Lung microvascular endothelial cell (primary cell): ENCODE results near the gene ALX4. TPM values are rescaled to one million over a fixed set of nuclear protein-coding genes. Genes with fewer than 3 reads are reported as not detected.

Experiments
- DNase-seq, 2 donors: peaks; one replicate each; pipeline versions ENCODE4 v3.0.0 to v3.0.0-alpha.2; 2010; ENCODE audit warnings: low read depth in 2 of 2
- total RNA-seq: library from RNA; depleted of rRNA; stranded (reverse); fragments of >200 nt; gene quantifications from 2 replicates; pipeline ENCODE4 v1.2.1, GENCODE V29; 2014

The ALX4 gene
- total RNA-seq, 1 donor from 2014 or later, result not detected

DNA sequence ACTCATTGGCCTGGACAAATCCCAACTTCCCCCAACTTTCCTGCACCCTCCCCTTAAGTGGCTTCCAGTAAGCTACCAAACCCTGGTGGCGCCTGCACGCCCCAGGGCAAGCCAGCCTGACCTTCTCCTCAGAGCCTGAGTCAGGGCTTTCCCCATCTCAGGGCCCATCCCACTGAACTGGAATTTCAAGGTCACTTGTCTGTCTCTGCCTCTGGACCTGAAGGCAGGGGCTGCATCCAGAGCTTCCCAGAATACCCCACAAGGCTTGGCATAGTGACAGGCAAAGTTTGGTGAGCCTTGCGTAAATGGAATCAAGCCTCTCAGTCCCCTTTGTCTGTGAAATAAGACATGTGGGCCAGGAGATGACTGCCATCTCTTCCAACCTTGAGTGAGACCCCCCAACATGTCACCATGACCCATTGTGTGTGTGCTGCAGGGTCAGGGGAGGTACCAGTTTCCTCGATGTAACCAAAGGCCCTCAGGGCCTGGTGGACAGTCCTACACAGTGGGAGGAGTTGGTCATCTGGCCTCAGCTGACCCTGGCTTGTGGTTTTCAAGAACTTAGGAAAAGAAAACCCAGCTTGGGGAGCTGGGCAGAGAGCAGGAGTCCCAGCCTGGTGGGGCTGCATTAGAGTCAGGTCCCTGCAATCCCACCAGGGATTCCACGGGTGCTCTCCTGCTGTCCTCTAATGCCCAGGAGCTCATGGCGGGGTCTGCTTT lies 8.9 kb downstream of the ALX4 start:
- DNase-seq, result no peak

DNA sequence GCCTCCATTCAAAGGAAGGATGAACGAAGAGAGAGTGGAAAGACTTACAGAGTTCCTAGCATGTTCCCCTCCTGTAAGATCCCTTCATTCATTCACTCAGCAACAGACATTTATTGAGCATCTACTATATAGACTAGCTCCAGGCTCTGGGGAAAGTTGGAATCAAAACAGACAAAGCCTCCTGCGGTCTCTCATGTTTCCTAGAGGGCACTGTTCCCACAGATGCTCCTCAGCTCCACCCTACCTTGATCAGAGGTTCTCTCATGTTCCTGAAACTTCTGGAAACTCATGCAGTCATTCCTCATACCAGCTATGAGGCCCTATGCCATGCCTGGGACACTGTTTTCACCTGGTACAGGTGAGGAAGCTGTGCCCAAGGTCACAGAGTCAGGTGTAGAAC lies 11.1 kb downstream of the ALX4 start:
- DNase-seq, result no peak

DNA sequence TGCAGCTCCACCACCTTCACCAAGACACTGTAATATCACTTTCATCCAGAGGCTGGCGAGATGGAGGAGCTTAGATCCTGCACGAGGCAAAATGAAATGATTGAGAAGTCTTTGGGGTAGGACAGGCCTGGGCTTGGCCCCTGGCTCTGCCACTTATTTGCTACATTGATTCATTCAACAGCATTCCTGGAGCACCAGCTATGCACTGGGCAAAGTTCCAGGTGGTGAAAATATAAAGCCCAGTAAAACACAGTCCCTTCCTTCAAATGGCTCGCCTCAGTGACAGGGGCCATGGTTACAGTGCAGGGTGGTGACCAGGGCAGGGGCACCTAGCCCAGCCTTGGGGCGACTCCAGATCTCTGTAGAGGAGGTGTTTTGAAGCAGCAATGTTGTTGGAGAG lies 19.7 kb downstream of the ALX4 start:
- peak in 1 of 2 donors; percentile 53 for DNase-seq

DNA sequence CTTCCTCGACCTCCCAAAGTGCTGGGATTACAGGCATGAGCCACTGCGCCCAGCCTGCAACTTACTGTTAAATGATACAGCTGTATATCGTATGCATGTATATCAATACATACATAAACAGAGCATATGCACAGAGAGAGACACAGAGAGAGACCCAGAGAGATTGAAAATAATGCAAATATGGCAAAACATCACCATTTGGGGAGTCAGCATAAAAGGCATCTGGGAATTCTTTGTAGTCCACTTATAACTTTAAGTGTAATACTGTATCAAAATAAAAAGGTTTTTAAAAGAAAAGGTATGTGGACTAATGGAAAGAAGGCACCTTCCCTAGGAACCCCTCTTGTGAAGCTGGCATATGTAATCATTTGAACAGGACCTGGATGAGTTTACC lies 21.8 kb downstream of the ALX4 start:
- DNase-seq, result no peak

DNA sequence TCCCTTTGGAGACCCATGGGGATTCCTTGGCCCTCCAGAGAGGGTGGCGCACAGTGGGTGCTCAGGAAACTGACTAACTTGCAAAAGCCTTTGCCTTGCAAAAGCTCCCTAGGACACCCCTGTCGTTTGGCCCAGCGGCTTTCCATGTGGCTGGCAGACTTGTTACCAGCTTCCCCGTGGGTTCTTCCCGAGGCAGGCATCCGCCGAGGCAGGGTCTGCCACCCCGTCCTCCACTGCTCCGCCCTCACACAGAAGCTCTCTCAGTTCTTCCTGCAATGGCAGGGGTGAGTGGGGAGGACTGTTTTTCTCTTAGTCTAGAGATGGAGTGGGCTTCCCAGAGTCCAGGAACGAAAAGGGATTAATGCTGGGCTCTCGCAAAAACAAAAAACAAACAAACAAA lies 23.0 kb downstream of the ALX4 start:
- no peak for DNase-seq

DNA sequence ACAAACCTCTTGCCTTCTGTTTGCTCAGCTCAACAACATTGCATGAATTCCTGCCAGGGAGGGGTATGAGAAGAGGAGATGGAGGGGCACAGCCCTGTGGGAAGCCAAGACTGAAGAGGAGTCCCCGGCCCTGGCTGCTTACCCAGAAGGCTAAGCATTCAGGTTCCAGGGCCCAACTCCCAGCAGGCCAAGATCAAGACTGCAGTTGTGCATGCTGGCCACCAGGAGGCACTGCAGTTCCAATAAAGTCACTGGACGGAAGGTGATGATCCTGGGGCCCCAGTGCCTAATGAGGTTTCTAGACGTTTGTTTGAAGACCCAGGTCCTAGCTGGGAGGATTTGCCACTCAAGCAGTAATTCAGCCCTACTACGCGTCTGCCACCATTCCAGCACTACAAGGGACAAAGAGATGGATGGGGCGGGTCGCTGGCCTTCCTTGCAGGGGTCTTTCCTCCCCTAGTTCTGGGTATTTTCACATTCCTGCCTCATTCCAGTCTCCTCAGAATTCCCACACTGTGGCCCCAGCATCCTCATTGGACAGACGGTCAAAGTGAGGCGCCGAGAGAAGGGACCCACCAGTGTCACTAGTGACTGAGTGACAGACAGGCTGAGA lies 23.6 kb downstream of the ALX4 start:
- peak; percentile 57 to 66 for DNase-seq

DNA sequence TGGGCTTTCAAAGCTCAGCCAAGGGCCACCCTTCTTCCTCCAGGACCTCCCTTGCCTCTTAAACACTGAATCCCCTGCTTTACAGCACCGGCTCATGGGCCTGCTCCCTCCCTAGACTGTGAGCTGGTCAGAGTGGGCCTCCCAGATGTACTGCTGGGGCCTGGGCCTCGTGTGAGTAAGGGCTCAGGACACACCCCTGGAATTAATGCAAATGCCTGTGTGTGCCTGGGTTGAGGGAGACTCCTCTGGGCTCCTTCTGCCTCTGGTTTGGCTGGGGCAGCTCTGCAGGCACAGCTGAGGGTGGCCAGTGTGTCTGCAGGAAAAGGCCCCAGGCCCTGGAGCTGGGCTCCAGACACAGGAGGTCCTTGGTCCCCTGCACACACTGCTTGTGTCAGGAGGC lies 24.2 kb downstream of the ALX4 start:
- DNase-seq, result no peak

DNA sequence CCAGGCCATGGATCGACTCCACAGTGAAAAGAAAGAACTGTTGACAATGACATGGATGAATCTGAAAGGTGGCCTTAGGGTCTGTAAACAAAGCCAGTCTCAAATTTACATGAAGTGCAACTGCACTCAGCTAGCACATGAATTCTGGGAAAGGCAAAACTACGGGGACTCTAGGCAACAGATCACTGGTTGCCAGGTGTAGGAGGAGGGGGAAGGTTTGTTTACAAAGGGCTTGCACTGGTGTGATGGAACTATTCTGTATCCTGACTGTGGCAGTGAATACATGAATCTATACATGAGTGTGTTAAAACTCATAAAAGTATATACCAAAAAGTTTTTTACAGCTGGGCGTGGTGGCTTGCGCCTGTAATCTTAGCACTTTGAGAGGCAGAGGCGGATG lies 27.3 kb downstream of the ALX4 start:
- no peak for DNase-seq

DNA sequence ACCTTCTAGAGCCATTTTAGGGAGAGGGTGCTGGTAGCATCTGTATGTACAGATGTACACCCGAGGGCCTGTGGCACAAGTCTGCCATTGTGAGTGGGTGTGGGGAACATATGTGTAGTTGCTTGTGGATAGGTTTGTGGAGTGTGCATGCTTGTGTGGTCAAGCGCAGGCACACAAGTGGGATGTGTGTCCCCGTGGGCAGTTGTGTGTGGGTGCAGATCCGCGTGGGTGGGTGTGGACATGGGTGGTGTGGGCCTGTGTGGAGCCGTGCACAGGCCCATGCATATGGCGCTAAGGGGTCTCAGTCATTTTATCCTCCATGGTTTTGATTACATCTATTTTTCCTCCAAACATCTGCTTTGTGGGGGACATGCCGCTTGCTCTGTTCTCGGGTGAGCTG lies 28.8 kb downstream of the ALX4 start:
- DNase-seq, result no peak

DNA sequence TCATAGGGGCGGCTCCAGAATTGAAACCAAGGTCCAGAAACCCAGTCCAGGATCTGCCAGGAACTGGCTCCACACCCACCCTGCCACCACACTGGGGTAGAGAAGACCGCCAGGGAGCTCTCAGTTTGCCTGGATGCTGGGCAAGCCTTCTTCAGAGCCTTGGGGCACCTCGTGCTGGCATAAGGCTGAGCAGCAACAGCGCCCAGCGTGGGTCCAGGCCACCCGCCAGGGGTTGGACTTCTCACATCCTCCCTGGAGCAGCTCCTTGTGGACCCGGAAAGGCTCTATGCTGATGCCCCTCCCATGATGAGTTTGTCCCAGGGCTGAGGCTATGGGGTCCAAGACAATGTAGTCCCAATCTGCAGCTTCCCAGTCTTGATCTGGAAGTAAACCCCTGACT lies 29.7 kb downstream of the ALX4 start:
- DNase-seq, result no peak

DNA sequence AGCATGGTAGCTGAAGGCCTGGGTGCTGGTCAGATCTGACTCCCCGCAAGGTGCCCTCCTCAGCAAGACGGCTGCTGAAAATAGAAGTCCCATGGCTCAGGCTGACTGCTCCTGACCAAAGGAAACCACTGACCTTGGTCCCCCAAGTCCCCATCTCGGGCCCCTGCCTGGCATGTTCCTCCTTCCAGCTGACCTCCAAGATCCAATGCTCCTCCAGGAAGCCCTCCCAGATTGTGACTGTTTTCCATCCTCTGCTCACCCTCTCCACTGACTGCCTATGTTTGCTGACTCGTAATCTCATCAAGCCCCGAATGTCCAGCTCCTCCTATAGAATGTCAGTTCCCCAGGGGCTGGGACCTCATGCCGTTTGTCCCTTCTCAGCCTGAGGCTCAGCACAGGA lies 30.5 kb downstream of the ALX4 start:
- no peak for DNase-seq

DNA sequence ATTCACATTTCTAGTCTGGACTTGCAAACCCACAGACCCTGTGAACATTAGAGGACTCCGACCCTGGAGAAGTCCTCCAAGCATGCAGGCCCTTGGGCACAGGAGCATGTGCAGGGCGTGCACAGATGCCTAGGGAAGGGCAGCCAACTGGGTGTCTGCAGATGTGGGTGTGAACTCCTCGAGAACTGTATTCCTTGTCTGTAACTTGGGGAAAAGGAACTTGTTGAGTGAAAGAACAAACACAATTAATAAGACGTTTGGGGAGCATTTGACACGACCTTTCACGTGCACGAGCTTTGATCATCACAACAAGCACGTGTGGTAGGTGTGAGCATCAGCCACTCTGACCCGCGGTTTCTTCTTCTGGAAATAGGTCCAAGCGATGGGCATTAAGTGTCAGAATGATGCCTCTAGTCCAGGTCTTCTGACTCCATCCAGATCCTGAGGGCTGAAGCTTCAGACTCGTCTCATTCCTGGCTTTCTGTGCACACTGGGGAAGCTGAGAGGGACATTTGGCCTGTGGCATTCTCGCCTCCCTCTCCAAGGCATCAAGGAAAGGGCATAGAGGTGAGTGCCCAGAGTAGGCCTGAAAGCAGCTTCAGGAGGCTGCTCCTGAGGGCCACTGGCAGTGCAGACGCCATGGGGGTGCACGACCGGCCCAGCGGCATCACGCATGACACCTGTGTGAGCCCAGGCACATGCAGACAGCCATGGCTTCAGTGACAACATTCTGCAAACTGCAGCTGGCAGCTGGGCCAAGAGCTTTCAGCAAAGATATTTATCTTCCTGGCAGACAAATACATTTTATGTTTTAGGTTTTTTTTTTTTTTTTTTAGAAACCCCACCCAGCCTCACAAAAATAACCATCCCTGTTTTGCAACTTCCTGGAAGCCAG lies 32.5 kb downstream of the ALX4 start:
- no peak for DNase-seq

DNA sequence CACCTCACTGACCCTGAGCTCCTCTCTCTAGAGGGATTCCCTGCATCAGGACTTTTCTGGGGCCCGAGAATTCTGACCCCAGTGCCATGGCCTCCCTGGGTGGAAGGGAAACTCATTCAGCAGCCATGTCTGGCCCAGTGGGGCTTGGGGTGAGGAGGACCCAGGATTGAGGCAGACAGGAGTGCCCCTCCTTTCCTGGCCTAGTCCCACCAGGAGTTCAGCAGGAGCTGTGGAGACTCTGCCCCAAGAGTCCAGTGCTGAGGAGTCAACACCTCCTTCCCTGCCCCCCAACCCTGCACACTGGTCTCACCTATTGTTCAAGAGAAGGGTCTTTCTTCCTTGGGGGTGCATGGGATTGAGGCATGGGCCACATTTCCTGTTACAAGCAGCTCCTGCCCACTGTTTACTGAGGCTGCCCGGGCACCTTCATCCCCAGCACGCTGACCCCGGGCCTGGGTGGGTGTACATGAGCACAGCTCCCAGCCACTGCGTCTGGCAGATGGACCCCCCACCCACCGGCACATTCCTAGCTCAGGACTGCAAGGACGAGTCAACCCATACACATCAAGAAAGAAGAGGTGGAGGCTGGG lies 33.9 kb downstream of the ALX4 start:
- DNase-seq, result no peak

DNA sequence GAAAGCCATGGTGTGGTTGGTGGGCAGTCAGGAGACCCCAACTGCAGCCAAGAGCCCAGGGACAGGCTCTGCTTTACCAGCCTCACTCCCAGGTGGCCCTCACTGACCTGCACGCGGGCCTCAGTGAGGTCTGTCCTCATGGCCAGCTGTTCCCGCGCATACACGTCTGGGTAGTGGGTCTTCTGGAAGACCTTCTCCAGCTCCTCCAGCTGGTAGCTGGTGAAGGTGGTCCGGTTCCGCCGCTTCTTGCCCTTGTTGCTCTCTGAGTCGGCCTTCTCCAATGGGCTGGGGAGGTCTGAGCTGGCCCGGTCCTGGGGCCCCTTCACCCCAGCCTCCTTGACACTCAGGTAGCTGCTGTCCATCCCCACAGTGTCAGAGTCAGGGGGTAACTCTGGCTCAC lies 34.7 kb downstream of the ALX4 start:
- DNase-seq, result no peak

DNA sequence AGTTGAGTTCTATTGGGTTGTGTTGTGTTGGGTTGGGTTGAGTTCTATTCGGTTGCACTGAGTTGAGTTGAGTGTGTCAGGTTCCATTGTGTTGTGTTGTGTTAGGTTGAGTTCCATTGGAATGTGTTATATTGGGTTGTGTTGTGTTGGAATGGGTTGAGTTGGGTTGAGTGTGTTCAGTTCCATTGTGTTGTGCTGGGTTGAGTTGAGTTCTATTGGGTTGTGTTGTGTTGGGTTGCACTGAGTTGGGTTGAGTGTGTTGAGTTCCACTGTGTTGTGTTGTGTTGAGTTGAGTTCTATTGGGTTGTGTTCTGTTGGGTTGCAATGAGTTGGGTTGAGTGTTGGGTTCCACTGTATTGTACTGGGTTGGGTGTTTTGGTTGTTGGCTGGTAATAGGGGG lies 35.5 kb downstream of the ALX4 start:
- no peak for DNase-seq

DNA sequence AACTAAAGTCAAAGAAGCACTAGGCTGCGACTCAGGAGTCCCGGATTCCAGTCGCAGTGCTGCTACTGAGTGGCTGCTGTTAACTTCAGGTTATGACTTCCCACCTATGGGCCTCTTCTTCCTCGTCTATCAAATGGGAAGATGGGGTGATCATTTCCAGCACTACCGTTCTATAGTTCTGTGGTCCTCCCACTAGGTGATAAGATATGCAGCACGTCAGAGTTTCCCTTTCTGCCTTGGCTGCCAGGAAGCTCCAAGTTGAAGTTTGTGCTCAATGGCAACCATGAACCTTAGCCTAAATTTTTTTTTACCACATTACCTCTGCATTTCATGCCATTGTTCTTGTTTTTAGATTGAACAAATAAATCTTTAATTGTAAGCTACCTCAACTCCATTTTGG lies 38.7 kb downstream of the ALX4 start:
- no peak for DNase-seq

DNA sequence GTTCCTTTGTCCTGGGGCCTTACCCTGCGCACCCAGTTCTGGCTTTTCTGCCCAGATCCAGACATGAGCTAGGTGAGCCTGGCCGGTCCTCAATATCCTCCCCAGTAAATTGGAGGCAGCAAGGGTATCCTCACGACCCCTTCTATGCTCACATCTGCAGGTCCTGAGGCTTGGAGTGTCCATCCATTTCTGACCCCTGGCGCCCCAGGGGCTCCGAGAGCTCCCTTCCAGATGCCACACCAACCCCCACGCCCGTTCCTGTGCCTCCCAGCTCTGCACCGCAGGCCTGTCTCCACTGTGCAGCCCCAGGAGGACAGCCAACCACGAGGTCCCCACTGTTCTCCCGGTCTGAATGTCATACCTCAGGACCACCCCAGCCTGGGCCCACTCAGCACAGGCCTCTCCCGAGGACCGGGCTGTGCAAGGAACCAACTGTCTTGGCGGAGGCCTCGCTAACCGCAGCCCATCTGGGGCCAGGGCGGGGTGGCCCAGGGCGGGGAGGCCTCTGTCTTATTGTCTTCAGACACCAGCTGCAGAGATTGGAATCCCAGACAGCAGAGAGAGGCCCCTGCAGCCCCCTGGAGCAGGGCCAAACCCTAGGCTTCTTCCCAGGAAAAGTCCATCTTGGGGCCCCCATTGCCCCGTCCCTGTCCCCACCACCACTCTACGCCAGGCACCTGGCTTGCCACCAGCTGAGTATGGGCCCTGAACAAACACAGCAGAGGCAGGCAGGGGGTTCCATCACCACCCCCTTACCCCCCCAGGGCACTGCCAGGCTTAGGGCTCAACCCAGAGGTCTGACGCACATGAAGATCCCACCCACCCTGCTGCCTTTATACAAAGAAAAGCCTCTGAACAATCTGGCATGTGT lies 39.3 kb downstream of the ALX4 start:
- DNase-seq, result no peak

DNA sequence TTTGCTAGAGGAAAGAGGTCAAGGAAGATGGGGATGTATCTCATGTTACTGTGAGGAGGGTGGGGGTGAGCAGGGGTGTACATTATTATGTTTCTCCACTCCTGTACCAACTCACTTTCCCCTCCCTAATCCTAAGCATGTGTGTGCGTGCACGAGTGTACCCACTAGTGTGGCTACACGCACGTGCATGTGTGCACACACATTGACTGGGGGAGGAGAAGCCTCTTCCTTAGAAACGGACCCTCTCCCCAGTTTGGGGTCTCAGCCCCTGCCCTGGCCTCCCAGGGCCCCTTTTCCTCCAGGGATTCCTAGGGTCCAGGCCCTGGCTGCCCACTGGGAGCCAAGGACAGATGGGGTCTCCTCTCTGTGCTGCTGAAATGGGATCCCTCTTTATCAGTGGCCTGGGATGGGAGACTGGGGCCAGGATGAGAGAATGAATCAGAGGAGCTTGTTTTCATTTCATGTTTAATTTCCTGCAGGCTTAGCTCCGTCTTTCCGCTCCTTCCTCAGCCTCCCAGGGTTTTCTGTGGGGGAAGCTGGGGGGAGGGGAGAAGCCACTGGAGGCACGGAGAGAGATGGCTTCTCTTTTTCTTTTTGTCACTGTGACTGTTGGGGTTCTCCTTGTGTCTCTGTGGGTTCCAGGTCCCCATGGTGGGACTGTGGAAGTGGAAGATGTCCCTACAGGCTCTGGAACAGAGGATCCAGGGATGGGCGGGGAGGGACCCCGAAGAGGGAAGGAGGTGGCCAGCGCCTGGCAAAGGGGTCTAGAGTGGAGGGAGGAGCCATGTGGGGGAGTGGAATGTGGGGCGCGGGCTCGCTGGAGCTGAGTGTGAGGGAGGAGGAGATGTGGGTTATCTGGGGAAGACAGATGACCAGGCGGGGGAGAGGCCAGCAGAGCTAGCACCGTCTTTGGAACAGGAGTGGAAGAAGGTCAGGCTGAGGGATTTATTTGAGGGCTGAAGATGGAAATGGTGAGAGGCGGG lies 40.3 kb downstream of the ALX4 start:
- DNase-seq, result peak; percentile 57 to 66

DNA sequence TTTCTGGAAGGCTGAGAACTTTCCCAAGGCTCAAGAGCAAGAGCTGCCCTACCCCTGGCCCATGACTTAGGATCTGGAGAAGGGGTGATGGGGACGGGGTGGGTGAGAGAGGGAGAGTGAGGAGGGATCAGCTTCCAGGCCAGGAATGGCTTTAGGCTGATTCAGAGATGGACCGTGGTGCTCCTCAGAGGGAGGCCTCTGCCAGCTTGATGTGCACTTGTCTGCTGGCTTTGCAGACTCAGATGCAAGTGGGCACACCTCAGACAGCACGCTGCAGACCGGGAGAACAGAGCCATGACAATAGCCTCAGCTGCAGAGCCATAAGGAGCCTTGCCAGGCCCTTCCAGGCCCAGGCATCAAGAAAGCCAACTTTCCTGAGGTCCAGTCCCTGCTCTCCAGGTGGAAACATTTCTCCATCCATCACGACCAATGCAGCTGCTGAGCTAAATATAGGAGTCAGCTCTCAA lies 41.3 kb downstream of the ALX4 start:
- no peak for DNase-seq
